ENCODE results near the gene GPI. TPM values are rescaled to one million over a fixed set of nuclear protein-coding genes. Genes with fewer than 3 reads are reported as not detected.
"Not testable (repeated sequence)": the region's sequence is repeated elsewhere in the genome, so short reads cannot be mapped to it uniquely, and the experiment has no call there.

GPI gene
- total RNA-seq, 4 donors from 2014 or later, result 86.6 to 324 (median 222) TPM

DNA sequence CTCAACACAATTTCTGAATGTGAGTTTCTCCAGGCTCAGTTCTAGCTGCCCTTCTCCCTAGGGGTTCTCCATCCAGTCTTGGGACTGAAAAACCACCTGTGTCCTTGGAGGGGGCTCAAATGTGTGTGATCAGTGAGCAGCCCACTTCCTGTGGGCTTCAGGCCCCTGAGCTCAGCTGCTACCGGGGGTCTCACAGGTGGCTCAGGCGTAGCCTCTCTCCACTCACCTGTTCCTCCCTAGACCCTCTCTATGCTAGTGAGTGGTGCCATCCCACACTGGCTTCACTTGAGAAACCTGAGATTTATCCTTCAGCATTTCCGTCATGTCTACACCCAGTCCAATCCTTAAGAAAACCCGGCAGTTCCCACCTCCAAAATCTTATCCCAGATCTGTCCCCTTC, 39.8 kb upstream of the GPI start:
- Histone ChIP-seq H3K9me3 (no peaks in the 10 kb centered on the region), H3K36me3 (peaks cover 0 to 94% of the 10 kb centered on the region in 2 donors), H3K4me3 (no peak overlapping the region), H3K27ac (no peak overlapping the region), H3K27me3 (no peaks in the 10 kb centered on the region), H3K4me1 (no peaks in the 10 kb centered on the region)
- 82 to 95% methylated on average over 4 of the region's 4 CpGs for WGBS, 2 donors (ENCODE audit: low coverage in 1 of 2)
- ATAC-seq, result no peak
- TF ChIP-seq POLR2A (IDR thresholded peaks at IDR 0.05) (no peak), POLR2AphosphoS5 (IDR thresholded peaks at IDR 0.05) (no peak), EP300 (IDR thresholded peaks at IDR 0.05) (no peak)
- TF ChIP-seq, protein P1, sequence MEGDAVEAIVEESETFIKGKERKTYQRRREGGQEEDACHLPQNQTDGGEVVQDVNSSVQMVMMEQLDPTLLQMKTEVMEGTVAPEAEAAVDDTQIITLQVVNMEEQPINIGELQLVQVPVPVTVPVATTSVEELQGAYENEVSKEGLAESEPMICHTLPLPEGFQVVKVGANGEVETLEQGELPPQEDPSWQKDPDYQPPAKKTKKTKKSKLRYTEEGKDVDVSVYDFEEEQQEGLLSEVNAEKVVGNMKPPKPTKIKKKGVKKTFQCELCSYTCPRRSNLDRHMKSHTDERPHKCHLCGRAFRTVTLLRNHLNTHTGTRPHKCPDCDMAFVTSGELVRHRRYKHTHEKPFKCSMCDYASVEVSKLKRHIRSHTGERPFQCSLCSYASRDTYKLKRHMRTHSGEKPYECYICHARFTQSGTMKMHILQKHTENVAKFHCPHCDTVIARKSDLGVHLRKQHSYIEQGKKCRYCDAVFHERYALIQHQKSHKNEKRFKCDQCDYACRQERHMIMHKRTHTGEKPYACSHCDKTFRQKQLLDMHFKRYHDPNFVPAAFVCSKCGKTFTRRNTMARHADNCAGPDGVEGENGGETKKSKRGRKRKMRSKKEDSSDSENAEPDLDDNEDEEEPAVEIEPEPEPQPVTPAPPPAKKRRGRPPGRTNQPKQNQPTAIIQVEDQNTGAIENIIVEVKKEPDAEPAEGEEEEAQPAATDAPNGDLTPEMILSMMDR (IDR thresholded peaks at IDR 0.05), result no peak

DNA sequence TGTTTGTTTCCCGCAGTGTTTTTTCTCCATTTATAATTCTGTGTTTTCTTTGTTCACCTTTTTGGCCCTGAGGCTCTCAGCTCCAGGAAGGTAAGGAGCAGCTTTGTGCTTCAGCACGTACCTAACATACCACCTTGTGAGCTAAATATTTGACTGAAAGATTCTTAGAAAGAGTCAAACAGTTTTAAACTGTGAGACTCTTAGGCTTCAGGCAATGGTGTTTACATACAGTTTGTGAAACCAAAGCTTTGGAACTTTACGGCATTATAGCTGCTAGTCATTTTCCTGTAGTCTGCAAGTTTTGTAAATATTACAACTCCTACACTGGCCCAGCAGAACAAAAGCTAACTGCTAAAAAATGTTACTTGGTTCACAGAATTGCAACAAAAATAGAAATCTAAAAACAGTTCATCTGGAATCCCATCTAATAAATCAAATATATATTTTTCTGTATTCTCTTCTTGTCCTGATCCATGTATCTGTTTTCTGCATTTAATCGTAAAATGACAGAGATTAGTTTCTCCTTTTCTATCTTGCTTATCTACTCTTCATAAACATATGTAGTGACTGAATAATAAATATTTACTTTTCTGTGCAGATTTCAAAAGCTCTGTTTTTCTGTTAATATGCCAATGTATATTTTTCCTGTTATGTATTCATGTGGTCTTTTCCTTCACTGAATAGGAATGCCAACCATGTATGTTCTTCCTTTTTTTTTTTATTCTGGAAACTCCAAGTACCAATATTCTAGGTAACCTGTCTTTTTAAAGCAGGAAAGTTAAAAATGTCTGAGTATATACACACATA, 38.8 kb upstream of the GPI start:
- Histone ChIP-seq H3K36me3 (peaks cover 0 to 98% of the 10 kb centered on the region in 2 donors), H3K27me3 (no peaks in the 10 kb centered on the region), H3K9me3 (no peaks in the 10 kb centered on the region), H3K4me3 (no peak overlapping the region), H3K27ac (no peak overlapping the region), H3K4me1 (no peaks in the 10 kb centered on the region)
- ATAC-seq, result no peak
- no peak for TF ChIP-seq EP300 (IDR thresholded peaks at IDR 0.05)
- TF ChIP-seq, protein P1 (IDR thresholded peaks at IDR 0.05), result no peak
- no peak for TF ChIP-seq POLR2AphosphoS5 (IDR thresholded peaks at IDR 0.05)
- no peak for TF ChIP-seq POLR2A (IDR thresholded peaks at IDR 0.05)
- 70 to 82% methylated on average over 2 to 4 of the region's 4 CpGs for WGBS, 2 donors (ENCODE audit: low coverage in 1 of 2)

DNA sequence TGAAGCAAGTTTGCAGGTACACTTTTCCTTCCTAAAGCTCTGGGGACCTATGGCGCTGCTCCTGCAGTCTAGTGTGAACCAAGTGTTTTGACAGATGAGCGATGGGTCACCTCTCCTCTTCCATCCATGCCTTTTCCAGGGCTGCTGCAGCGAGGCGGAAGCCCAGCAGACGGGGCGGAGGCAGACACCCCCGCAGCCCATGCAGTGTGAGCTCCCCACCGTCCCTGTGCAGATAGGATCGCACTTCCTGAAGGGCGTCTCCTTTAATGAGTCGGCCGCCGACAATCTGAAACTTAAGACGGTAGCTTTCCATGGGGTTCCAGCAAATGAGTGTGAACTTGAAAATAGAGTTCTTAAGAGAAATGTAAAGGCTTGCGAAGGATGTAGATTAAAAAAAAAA, 37.1 kb upstream of the GPI start:
- WGBS, 2 donors (ENCODE audit: low coverage in 1 of 2), result 68% methylated on average over 8 of the region's 15 CpGs; no CpG with 5 or more reads in 1 of the 2 donors
- ATAC-seq, result no peak
- H3K36me3 ChIP-seq, result peaks cover 0 to 98% of the 10 kb centered on the region in 2 donors

DNA sequence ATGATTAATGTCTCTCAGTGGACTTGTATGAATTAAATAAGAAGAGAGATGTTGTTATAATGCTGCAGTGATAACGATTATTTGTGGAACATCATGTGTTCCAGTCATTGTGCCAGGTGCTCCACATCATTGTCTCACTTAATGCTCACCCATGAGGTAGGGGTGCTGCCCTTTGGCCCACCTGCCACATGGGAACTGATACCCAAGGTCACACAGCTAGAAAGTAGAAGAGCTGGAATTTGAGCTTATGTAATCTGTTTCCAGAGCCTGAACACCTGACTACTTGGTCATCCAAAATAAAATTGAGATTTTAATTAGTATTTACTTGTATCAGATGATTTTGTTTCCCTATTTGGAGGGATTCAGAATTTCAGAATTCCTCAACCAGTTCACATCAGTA, 36.0 kb upstream of the GPI start:
- Histone ChIP-seq H3K4me3 (no peak overlapping the region), H3K27ac (no peak overlapping the region), H3K4me1 (peaks cover 0 to 5% (median 0%) of the 10 kb centered on the region in 3 donors), H3K36me3 (peaks cover 0 to 96% of the 10 kb centered on the region in 2 donors), H3K27me3 (no peaks in the 10 kb centered on the region), H3K9me3 (no peaks in the 10 kb centered on the region)
- 55 to 60% methylated on average over 1 of the region's 1 CpG for WGBS, 2 donors (ENCODE audit: low coverage in 1 of 2)
- ATAC-seq, result no peak
- TF ChIP-seq, protein P1 (IDR thresholded peaks at IDR 0.05), result no peak
- no peak for TF ChIP-seq POLR2AphosphoS5 (IDR thresholded peaks at IDR 0.05)
- TF ChIP-seq POLR2A (IDR thresholded peaks at IDR 0.05), result no peak
- TF ChIP-seq EP300 (IDR thresholded peaks at IDR 0.05), result no peak

More for the DNA sequence above, 37.1 kb upstream of the GPI start:
- Histone ChIP-seq H3K27me3 (no peaks in the 10 kb centered on the region), H3K4me1 (peaks cover 0 to 2% (median 0%) of the 10 kb centered on the region in 3 donors), H3K27ac (no peak overlapping the region), H3K4me3 (no peak overlapping the region), H3K9me3 (no peaks in the 10 kb centered on the region)
- no peak for TF ChIP-seq POLR2AphosphoS5 (IDR thresholded peaks at IDR 0.05)
- no peak for TF ChIP-seq POLR2A (IDR thresholded peaks at IDR 0.05)
- no peak for TF ChIP-seq EP300 (IDR thresholded peaks at IDR 0.05)

DNA sequence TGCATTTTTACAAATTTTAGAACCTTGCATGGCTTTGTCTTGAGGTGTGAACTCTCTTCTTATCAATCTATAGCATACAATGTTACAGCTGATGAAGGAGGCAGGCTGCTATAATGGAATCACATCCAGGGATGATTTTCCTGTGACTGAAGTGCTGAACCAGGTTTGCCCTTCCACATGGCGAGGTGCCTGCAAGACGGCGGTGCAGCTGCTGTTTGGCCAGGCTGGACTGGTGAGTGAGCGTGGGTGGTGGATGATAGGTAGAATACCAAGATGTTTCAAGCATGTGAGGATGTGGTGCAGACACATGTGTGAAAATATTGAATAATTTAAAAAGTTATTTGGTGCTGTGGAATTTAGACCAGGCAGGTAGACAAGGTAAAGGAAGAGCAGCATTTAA, 34.9 kb upstream of the GPI start:
- H3K9me3 ChIP-seq, result no peaks in the 10 kb centered on the region
- 93% methylated on average over 4 of the region's 4 CpGs; no CpG with 5 or more reads in 1 of the 2 donors for WGBS, 2 donors (ENCODE audit: low coverage in 1 of 2)
- H3K36me3 ChIP-seq, result peaks cover 0 to 96% of the 10 kb centered on the region in 2 donors
- H3K27me3 ChIP-seq, result no peaks in the 10 kb centered on the region
- H3K4me3 ChIP-seq, result no peak overlapping the region
- peaks cover 0 to 5% (median 0%) of the 10 kb centered on the region in 3 donors for H3K4me1 ChIP-seq
- no peak overlapping the region for H3K27ac ChIP-seq
- ATAC-seq, result no peak
- no peak for TF ChIP-seq POLR2AphosphoS5 (IDR thresholded peaks at IDR 0.05)
- TF ChIP-seq POLR2A (IDR thresholded peaks at IDR 0.05), result no peak
- TF ChIP-seq, protein P1 (IDR thresholded peaks at IDR 0.05), result no peak
- no peak for TF ChIP-seq EP300 (IDR thresholded peaks at IDR 0.05)

DNA sequence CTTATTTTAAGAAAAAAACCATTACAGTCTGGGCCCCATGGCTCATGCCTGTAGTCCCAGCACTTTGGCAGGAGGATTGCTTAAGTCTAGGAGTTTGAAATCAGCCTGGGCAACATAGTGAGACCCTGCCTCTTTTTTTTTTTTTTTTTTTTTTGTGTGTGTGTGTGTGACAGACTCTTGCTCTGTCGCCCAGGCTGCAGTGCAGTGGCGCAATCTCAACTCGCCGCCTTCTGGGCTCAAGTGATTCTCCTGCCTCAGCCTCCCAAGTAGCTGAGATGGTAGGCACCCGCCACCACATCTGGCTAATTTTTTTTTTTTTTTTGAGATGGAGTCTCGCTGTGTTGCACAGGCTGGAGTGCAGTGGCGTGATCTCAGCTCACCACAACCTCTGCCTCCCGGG, 34.4 kb upstream of the GPI start:
- H3K36me3 ChIP-seq, result peaks cover 0 to 96% of the 10 kb centered on the region in 2 donors
- not testable (repeated sequence) for H3K9me3 ChIP-seq, ATAC-seq, H3K4me3 ChIP-seq, H3K4me1 ChIP-seq, H3K27ac ChIP-seq, H3K27me3 ChIP-seq
- 93% methylated on average over 8 of the region's 8 CpGs; no CpG with 5 or more reads in 1 of the 2 donors for WGBS, 2 donors (ENCODE audit: low coverage in 1 of 2)

DNA sequence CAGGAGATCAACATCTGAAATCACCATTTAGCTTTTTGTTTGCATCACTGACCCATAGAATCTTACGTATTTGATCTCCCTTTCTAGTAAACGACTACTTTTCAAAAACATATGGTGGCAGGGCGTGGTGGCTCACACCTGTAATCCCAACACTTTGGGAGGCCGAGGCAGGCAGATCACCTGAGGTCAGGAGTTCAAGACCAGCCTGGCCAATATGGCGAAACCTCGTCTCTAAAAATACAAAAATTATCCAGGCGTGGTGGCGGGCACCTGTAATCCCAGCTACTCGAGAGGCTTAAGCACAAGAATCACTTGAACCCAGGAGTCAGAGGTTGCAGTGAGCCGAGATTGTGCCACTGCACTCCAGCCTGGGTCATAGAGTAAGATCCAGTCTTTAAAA, 33.4 kb upstream of the GPI start:
- Histone ChIP-seq H3K36me3 (peaks cover 0 to 96% of the 10 kb centered on the region in 2 donors), H3K27ac (peak overlapping the region in 1 of 4 donors; percentile 47)
- not testable (repeated sequence) for ATAC-seq, H3K27me3 ChIP-seq, H3K4me3 ChIP-seq, H3K4me1 ChIP-seq, H3K9me3 ChIP-seq
- 91 to 100% methylated on average over 1 to 9 of the region's 10 CpGs for WGBS, 2 donors (ENCODE audit: low coverage in 1 of 2)
